H9 (cell line): ENCODE results near the gene ZNF213. TPM values are rescaled to one million over a fixed set of nuclear protein-coding genes. Genes with fewer than 3 reads are reported as not detected.
A peak's percentile ranks its signal among the peaks of the same experiment; 100 is the strongest.

Experiments used
- DNase-seq: peaks from one replicate; pipeline ENCODE4 v3.0.0-alpha.2; 2017
- H2AFZ ChIP-seq: one replicate; pipeline ENCODE4 v1.6.1; 2013; ENCODE audit warnings: mild to moderate bottlenecking, low read length, control low read depth, moderate library complexity
- H2AK5ac ChIP-seq: 2 replicates; pipeline ENCODE4 v1.6.1; 2013; ENCODE audit warnings: low read length, control low read depth, mixed read lengths; ENCODE audit not compliant: insufficient read length
- H2BK120ac ChIP-seq: one replicate; pipeline ENCODE4 v1.6.1; 2013; ENCODE audit warnings: low read depth, mild to moderate bottlenecking, low read length, control low read depth, inconsistent platforms; ENCODE audit not compliant: poor library complexity, severe bottlenecking
- H2BK12ac ChIP-seq: 2 replicates; pipeline ENCODE4 v1.6.1; 2013; ENCODE audit warnings: low read length, control low read depth, mixed read lengths, low read depth; ENCODE audit not compliant: insufficient read length
- H2BK15ac ChIP-seq: 2 replicates; pipeline ENCODE4 v1.6.1; 2013; ENCODE audit warnings: low read depth, low read length, control low read depth
- H2BK20ac ChIP-seq: one replicate; pipeline ENCODE4 v1.6.1; 2013; ENCODE audit warnings: low read depth, mild to moderate bottlenecking, low read length, control low read depth, inconsistent platforms; ENCODE audit not compliant: poor library complexity, severe bottlenecking
- H2BK5ac ChIP-seq: 2 replicates; pipeline ENCODE4 v1.6.1; 2013; ENCODE audit warnings: low read length, control low read depth, mixed read lengths; ENCODE audit not compliant: insufficient read length
- H3K14ac ChIP-seq: 2 replicates; pipeline ENCODE4 v1.6.1; 2013; ENCODE audit warnings: low read length, control low read depth; ENCODE audit not compliant: insufficient read depth
- H3K18ac ChIP-seq: 2 replicates; pipeline ENCODE4 v1.6.1; 2013; ENCODE audit warnings: low read depth, mild to moderate bottlenecking, mixed read lengths, low read length, control low read depth; ENCODE audit not compliant: insufficient read length
- H3K23ac ChIP-seq: 2 replicates; pipeline ENCODE4 v1.6.1; 2013; ENCODE audit warnings: low read length, control low read depth, mixed read lengths, low read depth; ENCODE audit not compliant: insufficient read length
- H3K23me2 ChIP-seq: 2 replicates; pipeline ENCODE4 v1.6.1; 2013; ENCODE audit warnings: low read depth, mild to moderate bottlenecking, mixed read lengths, low read length, control low read depth; ENCODE audit not compliant: insufficient read length, poor library complexity, severe bottlenecking
- H3K27ac ChIP-seq: 2 replicates; pipeline ENCODE4 v1.5.1; 2013; ENCODE audit warnings: low read length, control low read depth, mixed read lengths, low read depth; ENCODE audit not compliant: insufficient read length
- H3K27me3 ChIP-seq: 2 replicates; pipeline ENCODE4 v1.6.1; 2013; ENCODE audit warnings: low read length, control low read depth, inconsistent platforms; ENCODE audit not compliant: insufficient read depth
- H3K4ac ChIP-seq: 2 replicates; pipeline ENCODE4 v1.6.1; 2013; ENCODE audit warnings: low read depth, mild to moderate bottlenecking, control low read depth, inconsistent platforms, low read length, moderate library complexity
- H3K4me1 ChIP-seq: 2 replicates; pipeline ENCODE4 v1.6.1; 2013; ENCODE audit warnings: low read length, control low read depth, inconsistent platforms; ENCODE audit not compliant: insufficient read depth
- H3K4me2 ChIP-seq: 2 replicates; pipeline ENCODE4 v1.6.1; 2013; ENCODE audit warnings: low read length, control low read depth, mixed read lengths; ENCODE audit not compliant: insufficient read length, insufficient read depth
- H3K56ac ChIP-seq: 2 replicates; pipeline ENCODE4 v1.6.1; 2013; ENCODE audit warnings: low read depth, mild to moderate bottlenecking, mixed read lengths, low read length, control low read depth; ENCODE audit not compliant: insufficient read length
- H3K79me1 ChIP-seq: 2 replicates; pipeline ENCODE4 v1.6.1; 2013; ENCODE audit warnings: low read depth, mild to moderate bottlenecking, moderate library complexity, low read length, control low read depth, inconsistent platforms; ENCODE audit not compliant: insufficient read depth, poor library complexity, severe bottlenecking
- H3K79me2 ChIP-seq: 2 replicates; pipeline ENCODE4 v1.6.1; 2013; ENCODE audit warnings: low read length, control low read depth, inconsistent platforms; ENCODE audit not compliant: insufficient read depth
- H3K9ac ChIP-seq: 2 replicates; pipeline ENCODE4 v1.6.1; 2013; ENCODE audit warnings: low read length, control low read depth, mixed read lengths; ENCODE audit not compliant: insufficient read length; ENCODE audit errors: extremely low read depth
- H3K9me3 ChIP-seq: one replicate; pipeline ENCODE4 v1.6.1; 2013; ENCODE audit warnings: low read depth, low read length, inconsistent platforms; ENCODE audit not compliant: control insufficient read depth
- H3T11ph ChIP-seq: one replicate; pipeline ENCODE4 v1.6.1; 2013; ENCODE audit warnings: mild to moderate bottlenecking, low read length, control low read depth, inconsistent platforms
- H4K20me1 ChIP-seq: one replicate; pipeline ENCODE4 v1.6.1; 2013; ENCODE audit not compliant: control insufficient read depth, insufficient read length, insufficient read depth
- H4K5ac ChIP-seq: 2 replicates; pipeline ENCODE4 v1.6.1; 2013; ENCODE audit warnings: low read depth, mild to moderate bottlenecking, mixed read lengths, low read length, control low read depth; ENCODE audit not compliant: insufficient read length
- H4K8ac ChIP-seq: replicated peaks from 2 replicates; pipeline ENCODE4 v1.6.1; 2013; ENCODE audit warnings: low read length, control low read depth, mixed read lengths, low read depth; ENCODE audit not compliant: insufficient read length
- H4K91ac ChIP-seq: 2 replicates; pipeline ENCODE4 v1.6.1; 2013; ENCODE audit warnings: low read depth, mild to moderate bottlenecking, moderate library complexity, mixed read lengths, low read length, control low read depth; ENCODE audit not compliant: insufficient read length
- H3K27ac Mint-ChIP-seq, 3 experiments: 2 replicates in 2 of 3; 3 replicates in 1 of 3; pipeline ENCODE4 v1.8.0; 2020 to 2021; ENCODE audit warnings: mixed read lengths in 3 of 3, mild to moderate bottlenecking in 1 of 3, moderate library complexity in 1 of 3
- H3K27me3 Mint-ChIP-seq: 2 replicates; pipeline ENCODE4 v1.8.0; 2021; ENCODE audit warnings: low read depth, mild to moderate bottlenecking, moderate library complexity, mixed read lengths
- H3K36me3 Mint-ChIP-seq, 3 experiments: 2 replicates in 2 of 3; 3 replicates in 1 of 3; pipeline ENCODE4 v1.8.0; 2020 to 2021; ENCODE audit warnings: low read depth in 3 of 3, mixed read lengths in 3 of 3; ENCODE audit not compliant: insufficient read depth in 1 of 3
- H3K4me1 Mint-ChIP-seq, 2 experiments: 2 replicates each; pipeline ENCODE4 v1.8.0; 2020; ENCODE audit warnings: mixed read lengths in 2 of 2
- H3K4me3 Mint-ChIP-seq, 2 experiments: 2 replicates in 1 of 2; 3 replicates in 1 of 2; pipeline ENCODE4 v1.8.0; 2020 to 2021; ENCODE audit warnings: mild to moderate bottlenecking in 2 of 2, mixed read lengths in 2 of 2, moderate library complexity in 1 of 2
- H3K9me3 Mint-ChIP-seq, 2 experiments: 2 replicates in 1 of 2; 3 replicates in 1 of 2; pipeline ENCODE4 v1.8.0; 2020; ENCODE audit warnings: mild to moderate bottlenecking in 2 of 2, mixed read lengths in 2 of 2, moderate library complexity in 1 of 2
- CTCF ChIP-seq: fragments of 200-600 bp; sonication (generic); conservative IDR thresholded peaks from 3 replicates; pipeline ENCODE4 v1.8.0; 2021; ENCODE audit warnings: antibody characterized with exemption, mild to moderate bottlenecking
- WGBS: extraction: QIAGEN DNeasy Blood & Tissue Kit; methylation state at CpG from one replicate; pipeline ENCODE4 v1.1.7; 2013; ENCODE audit warnings: missing lambda C conversion rate, low lambda C conversion rate, mixed read lengths; ENCODE audit not compliant: insufficient read length; ENCODE audit errors: extremely low coverage; 5-methylcytosine and 5-hydroxymethylcytosine counted together
- total RNA-seq: library from RNA; stranded (reverse); gene quantifications from 2 replicates; pipeline ENCODE4 v1.2.1, GENCODE V29; 2021

Gene ZNF213
- total RNA-seq, 1 experiment from 2014 or later: 6.4 TPM

GRCh38 chr16:3129137-3130131, 5.4 kb upstream of the ZNF213 start:
- Histone ChIP-seq H3K27me3 (no peaks in the 10 kb centered on the region), H2BK5ac (no peak overlapping the region), H3K27ac (no peak overlapping the region), H2AFZ (no peak overlapping the region), H3K14ac (no peak overlapping the region), H3K9me3 (no peaks in the 10 kb centered on the region), H3K56ac (no peak overlapping the region), H2BK12ac (no peak overlapping the region), H4K5ac (no peak overlapping the region), H2BK120ac (no peak overlapping the region), H3K4me2 (no peak overlapping the region), H3K23ac (no peak overlapping the region), H3K18ac (no peak overlapping the region), H2BK15ac (no peak overlapping the region), H4K20me1 (peaks cover 2% of the 10 kb centered on the region), H4K91ac (no peak overlapping the region), H3T11ph (no peak overlapping the region), H2AK5ac (no peak overlapping the region), H4K8ac (no peak overlapping the region), H3K9ac (no peak overlapping the region), H2BK20ac (no peak overlapping the region), H3K79me2 (peaks cover 8% of the 10 kb centered on the region), H3K79me1 (peaks cover 2% of the 10 kb centered on the region), H3K23me2 (peaks cover 12% of the 10 kb centered on the region), H3K4me1 (peaks cover 3% of the 10 kb centered on the region; the same call in 1 of the 2 replicates), H3K4ac (no peak overlapping the region)
- H3K27me3 Mint-ChIP-seq: no peaks in the 10 kb centered on the region; the same call in none of the 2 replicates
- DNase-seq: peak; percentile 85
- TF ChIP-seq CTCF: peak; percentile 96
- no CpG with 5 or more reads among the region's 28 CpGs for WGBS
- H3K4me3 Mint-ChIP-seq: peak overlapping the region in 1 of 2 experiments; percentile 62; a peak in 2 of 5 replicates
- H3K36me3 Mint-ChIP-seq: peaks cover 4 to 25% (median 17%) of the 10 kb centered on the region in 3 experiments
- H3K27ac Mint-ChIP-seq: peak overlapping the region; percentile 89 to 92 (median 91); a peak in 5 of 7 replicates
- peaks cover 48 to 49% of the 10 kb centered on the region in 2 experiments for H3K4me1 Mint-ChIP-seq
- H3K9me3 Mint-ChIP-seq: no peaks in the 10 kb centered on the region
